ENCODE data around the gene GRPR.

- no peak for TF ChIP-seq CTCF (IDR thresholded peaks at IDR 0.05)
- TF ChIP-seq POLR2A (IDR thresholded peaks at IDR 0.05): no peak
Measured at GRCh38 chrX:16119353-16120220, 3.8 kb upstream of the GRPR start.

All from Peyer's patch (tissue), 4 donors.